T-helper 1 cell treated with Interleukin-12 subunit alpha and Interleukin-12 subunit beta and Interleukin-4 antibody, amounts not matched to agents 30 ng/mL and 1 ng/mL, for 36 hours (primary cell): ENCODE data around the gene TNFRSF1B. TPM values are rescaled to one million over a fixed set of nuclear protein-coding genes. Genes with fewer than 3 reads are reported as not detected.
"Not testable (repeated sequence)": the region's sequence is repeated elsewhere in the genome, so short reads cannot be mapped to it uniquely, and the experiment has no call there.

Source experiments
- intact Hi-C: fragments of 100-400 bp; cut with micrococcal nuclease; formaldehyde crosslinking; loops from one replicate; pipeline ENCODE4 v1.15.1; 2024
- total RNA-seq: library from RNA; stranded (reverse); gene quantifications from 2 replicates; pipeline ENCODE4 v1.2.3, GENCODE V29; 2022

TNFRSF1B gene
- total RNA-seq, 1 donor from 2014 or later: 300 TPM

DNA sequence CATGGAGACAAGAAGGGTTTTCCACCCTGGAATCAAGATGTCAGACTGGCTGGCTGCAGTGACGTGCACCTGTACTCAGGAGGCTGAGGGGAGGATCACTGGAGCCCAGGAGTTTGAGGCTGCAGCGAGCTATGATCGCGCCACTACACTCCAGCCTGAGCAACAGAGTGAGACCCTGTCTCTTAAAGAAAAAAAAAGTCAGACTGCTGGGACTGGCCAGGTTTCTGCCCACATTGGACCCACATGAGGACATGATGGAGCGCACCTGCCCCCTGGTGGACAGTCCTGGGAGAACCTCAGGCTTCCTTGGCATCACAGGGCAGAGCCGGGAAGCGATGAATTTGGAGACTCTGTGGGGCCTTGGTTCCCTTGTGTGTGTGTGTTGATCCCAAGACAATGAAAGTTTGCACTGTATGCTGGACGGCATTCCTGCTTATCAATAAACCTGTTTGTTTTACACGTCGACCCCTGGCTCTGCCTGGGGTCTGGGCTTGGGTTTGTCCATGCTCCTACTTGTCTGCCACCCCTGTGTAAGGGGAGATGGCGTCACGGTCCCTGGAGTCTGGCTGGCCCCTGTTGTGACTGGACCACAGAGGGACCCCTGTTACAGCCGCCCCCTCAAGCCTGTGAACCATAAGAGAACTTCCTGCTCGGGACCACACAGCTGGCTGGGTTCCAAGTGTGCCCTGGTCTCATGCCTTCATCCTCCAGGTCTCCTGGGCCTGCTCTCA is 42.1 kb downstream of the TNFRSF1B start:
- intact Hi-C loops: loop anchor here (1.0 kb wide), 3 partner anchors 31 to 190 kb away; partner anchors contain the start of gene MIIP

GRCh38 chr1:12209495-12209832 is 42.7 kb downstream of the TNFRSF1B start:
- intact Hi-C loops: loop anchor here (1.0 kb wide), 3 partner anchors 31 to 190 kb away; partner anchors contain the start of gene MIIP

GRCh38 chr1:12215118-12215961 is 48.5 kb downstream of the TNFRSF1B start:
- intact Hi-C loops: no loop called here

- intact Hi-C loops: no loop called here
Observed at GRCh38 chr1:12219800-12220199, 53.0 kb downstream of the TNFRSF1B start.

GRCh38 chr1:12220890-12221289 is 54.1 kb downstream of the TNFRSF1B start:
- intact Hi-C loops: no loop called here

DNA sequence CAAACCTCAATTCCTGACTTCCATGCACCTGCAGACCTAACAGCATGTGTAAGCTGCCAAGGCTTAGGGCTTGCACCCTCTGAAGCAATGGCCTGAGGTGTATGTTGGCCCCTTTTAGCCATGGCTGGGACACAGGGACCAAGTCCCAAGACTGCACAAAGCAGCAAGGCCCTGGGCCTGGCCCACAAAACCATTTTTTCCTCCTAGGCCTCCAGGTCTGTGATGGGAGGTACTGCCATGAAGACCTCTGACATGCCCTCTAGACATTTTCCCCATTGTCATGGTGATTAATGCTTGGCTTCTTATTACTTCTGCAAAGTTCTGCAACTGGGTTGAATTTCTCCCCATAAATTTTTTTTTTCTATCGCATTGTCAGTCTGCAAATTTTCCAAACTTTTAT is 55.9 kb downstream of the TNFRSF1B start:
- intact Hi-C loops: not testable (repeated sequence)

GRCh38 chr1:12224092-12224491 is 57.3 kb downstream of the TNFRSF1B start:
- intact Hi-C loops: not testable (repeated sequence)

DNA sequence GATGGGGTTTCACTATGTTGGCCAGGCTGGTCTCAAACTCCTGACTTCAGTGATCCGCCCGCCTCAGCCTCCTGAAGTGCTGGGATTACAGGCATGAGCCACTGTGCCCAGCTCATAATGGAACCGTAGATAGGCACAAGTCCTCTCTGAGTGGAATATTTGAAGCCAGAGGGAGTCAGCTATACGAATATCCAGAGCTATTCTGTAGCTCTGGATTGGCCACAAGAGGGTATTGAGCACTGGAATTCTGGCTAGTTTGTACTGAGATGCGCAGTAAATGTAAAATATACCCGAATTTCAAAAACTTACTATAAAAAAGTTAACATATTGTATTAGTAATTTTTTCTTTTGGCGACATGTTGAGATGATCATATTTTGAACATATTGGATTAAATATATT is 62.2 kb downstream of the TNFRSF1B start:
- intact Hi-C loops: no loop called here

- intact Hi-C loops: no loop called here
Observed at GRCh38 chr1:12229386-12229834, 62.6 kb downstream of the TNFRSF1B start.

- intact Hi-C loops: loop anchor here (1.0 to 10.0 kb wide), 5 partner anchors 112 to 429 kb away; partner anchors contain the start of gene MFN2
Observed at GRCh38 chr1:12229835-12230548, 63.2 kb downstream of the TNFRSF1B start, which contains the start of gene VPS13D. VPS13D (plus strand) TSS chr1:12230030; CDS start chr1:12234267, 4,237 bp downstream.

DNA sequence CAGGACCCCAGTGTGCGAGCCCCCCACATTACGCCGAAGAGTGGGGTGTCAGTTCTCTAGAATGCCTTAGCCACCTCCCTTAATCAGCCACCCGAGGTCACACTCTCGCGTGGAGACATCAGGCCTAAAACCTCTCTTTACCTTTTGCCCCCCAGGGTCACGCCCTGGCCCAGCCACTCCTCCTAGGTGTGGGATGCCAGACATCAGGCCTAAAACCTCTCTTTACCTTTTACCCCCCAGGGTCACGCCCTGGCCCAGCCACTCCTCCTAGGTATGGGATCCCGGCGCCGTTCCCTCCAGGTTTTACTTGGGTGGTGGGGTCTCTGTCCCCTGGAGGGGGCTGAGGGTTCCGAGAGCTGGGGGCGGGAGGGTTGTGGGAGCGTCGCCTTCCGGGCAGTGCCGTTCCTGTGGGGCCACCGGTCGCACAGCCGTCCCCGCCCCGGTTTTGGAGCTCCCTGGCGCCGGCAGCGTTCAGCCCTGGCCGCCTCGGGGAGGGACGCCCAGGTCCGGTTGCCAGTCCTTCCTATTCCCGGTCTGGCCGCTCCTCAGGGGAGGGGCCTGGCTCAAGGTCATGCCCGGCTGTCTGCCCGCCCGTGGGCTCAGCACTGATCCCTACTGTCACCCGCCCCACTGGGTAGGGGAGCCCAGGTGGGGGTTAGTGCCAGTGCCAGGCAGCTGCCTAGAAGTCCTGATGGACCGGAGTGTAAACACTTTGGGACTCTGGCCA is 63.9 kb downstream of the TNFRSF1B start:
- intact Hi-C loops: loop anchor here (1.0 to 10.0 kb wide), 5 partner anchors 112 to 429 kb away; partner anchors contain the start of gene MFN2

- intact Hi-C loops: loop anchor here (5.0 to 10.0 kb wide), 2 partner anchors 114 to 249 kb away; partner anchors contain the start of gene MFN2
Observed at GRCh38 chr1:12231276-12231595, 64.4 kb downstream of the TNFRSF1B start.

- intact Hi-C loops: loop anchor here (5.0 to 10.0 kb wide), 2 partner anchors 113 to 250 kb away; partner anchors contain the start of gene MFN2
Observed at GRCh38 chr1:12232221-12232620, 65.4 kb downstream of the TNFRSF1B start.

GRCh38 chr1:12244078-12244477 is 77.3 kb downstream of the TNFRSF1B start:
- intact Hi-C loops: loop anchor here (1.0 kb wide), 2 partner anchors 120 to 126 kb away; no protein-coding TSS in a partner anchor

GRCh38 chr1:12244585-12244984 is 77.8 kb downstream of the TNFRSF1B start:
- intact Hi-C loops: loop anchor here (1.0 kb wide), 2 partner anchors 120 to 126 kb away; no protein-coding TSS in a partner anchor

- intact Hi-C loops: no loop called here
Observed at GRCh38 chr1:12245116-12245515, 78.3 kb downstream of the TNFRSF1B start.

- intact Hi-C loops: no loop called here
Observed at GRCh38 chr1:12245733-12246132, 78.9 kb downstream of the TNFRSF1B start.

- intact Hi-C loops: no loop called here
Observed at GRCh38 chr1:12246584-12246983, 79.8 kb downstream of the TNFRSF1B start.

DNA sequence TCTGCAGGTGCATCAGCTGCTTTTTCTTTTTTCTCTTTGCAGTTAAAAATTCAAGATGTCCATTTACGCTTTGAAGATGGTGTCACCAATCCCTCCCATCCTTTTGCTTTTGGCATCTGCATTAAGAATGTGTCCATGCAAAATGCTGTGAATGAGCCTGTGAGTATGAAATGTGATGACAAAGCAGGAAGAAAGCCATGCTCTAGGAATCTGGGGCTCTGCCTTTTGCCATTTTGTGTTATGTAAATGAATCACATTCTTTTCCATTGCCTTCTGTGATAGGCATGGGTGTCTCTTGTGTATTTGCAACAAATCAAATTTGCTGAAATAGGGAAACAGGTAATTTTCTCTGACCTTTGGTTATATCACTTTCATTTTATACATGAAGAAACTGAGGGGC is 82.4 kb downstream of the TNFRSF1B start:
- intact Hi-C loops: no loop called here

DNA sequence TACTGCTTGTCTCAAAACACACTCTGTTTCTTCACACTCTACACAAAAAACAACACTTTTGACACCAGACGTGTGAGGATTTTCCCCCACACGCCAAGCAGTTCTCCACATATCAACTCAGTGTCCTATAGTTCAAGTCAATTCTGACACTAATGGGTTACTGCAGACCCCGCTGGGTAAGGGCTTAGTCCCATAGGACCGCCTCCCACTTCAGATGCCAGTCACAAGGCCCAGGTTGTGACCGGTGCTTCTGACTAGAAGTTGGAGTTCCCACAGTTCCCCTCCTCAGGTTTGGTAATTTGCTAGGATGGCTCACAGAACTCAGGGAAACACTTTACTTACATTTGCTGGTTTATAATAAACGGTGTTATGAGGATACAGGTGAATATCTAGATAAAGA is 83.0 kb downstream of the TNFRSF1B start:
- intact Hi-C loops: no loop called here

DNA sequence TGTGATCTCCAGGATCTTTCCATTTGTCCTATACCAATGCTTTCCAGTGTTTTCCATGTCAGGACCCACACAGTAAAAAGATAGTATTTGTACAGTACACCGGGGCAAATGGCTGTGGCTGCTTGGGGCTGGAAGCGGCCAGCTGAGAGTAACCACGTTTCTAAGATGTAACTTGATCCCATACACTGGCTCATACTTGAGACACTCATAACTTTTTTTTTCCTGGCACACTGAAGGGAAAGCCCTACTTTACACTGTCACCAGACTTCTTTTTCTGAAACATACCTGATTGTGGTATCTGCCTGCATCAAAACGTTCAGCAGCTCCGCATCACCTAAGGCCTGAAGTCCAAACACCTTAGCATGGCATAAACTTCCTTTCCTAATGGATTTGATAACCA is 84.7 kb downstream of the TNFRSF1B start:
- intact Hi-C loops: no loop called here
